SK-N-SH (cell line): ENCODE measurements around the gene BAIAP2.

Source experiments
- CTCF ChIP-seq: fragments of 200-600 bp; sonication (generic); IDR thresholded peaks from 2 replicates; pipeline ENCODE4 v1.6.1; 2017; ENCODE audit warnings: antibody characterized with exemption, mild to moderate bottlenecking, moderate library complexity
- EP300 ChIP-seq, 2 experiments: IDR thresholded peaks; 2 replicates each; pipeline versions ENCODE4 v1.4.0 to v1.6.1; 2012; ENCODE audit warnings: borderline replicate concordance in 1 of 2, low read depth in 1 of 2, low read length in 1 of 2
- EZH2phosphoT487 ChIP-seq: fragments of 200-600 bp; sonication (generic); IDR thresholded peaks from 2 replicates; pipeline ENCODE4 v1.6.1; 2017; ENCODE audit warnings: low read depth, mixed run types, mild to moderate bottlenecking, antibody characterized with exemption, moderate library complexity, borderline replicate concordance
- FOXM1 ChIP-seq: IDR thresholded peaks from 2 replicates; pipeline ENCODE4 v1.4.0; 2012; ENCODE audit warnings: low read depth, mild to moderate bottlenecking
- MAX ChIP-seq: IDR thresholded peaks from 2 replicates; pipeline ENCODE4 v1.4.0; 2012; ENCODE audit warnings: low read depth
- POLR2AphosphoS5 ChIP-seq: IDR thresholded peaks from 2 replicates; pipeline ENCODE4 v1.6.1; 2012; ENCODE audit warnings: low read depth, low read length
- REST ChIP-seq: IDR thresholded peaks from 2 replicates; pipeline ENCODE4 v1.6.1; 2012; ENCODE audit warnings: mild to moderate bottlenecking, low read depth, low read length, moderate library complexity
- SIN3A ChIP-seq: IDR thresholded peaks from 2 replicates; pipeline ENCODE4 v1.6.1; 2012; ENCODE audit warnings: low read depth, mild to moderate bottlenecking, low read length, moderate library complexity, borderline replicate concordance
- TAF1 ChIP-seq: IDR thresholded peaks from 2 replicates; pipeline ENCODE4 v1.6.1; 2012; ENCODE audit warnings: low read depth, mild to moderate bottlenecking, low read length, moderate library complexity, borderline replicate concordance
- TEAD4 ChIP-seq: IDR thresholded peaks from 2 replicates; pipeline ENCODE4 v1.4.0; 2012; ENCODE audit warnings: mild to moderate bottlenecking, borderline replicate concordance; ENCODE audit not compliant: insufficient read depth
- ZBTB33 ChIP-seq: IDR thresholded peaks from 2 replicates; pipeline ENCODE4 v1.4.0; 2012; ENCODE audit warnings: low read depth, borderline replicate concordance

- no peak for TF ChIP-seq REST
- no peak for TF ChIP-seq MAX
- TF ChIP-seq FOXM1: no peak
- TF ChIP-seq CTCF: no peak
- TF ChIP-seq TEAD4: no peak
- no peak for TF ChIP-seq POLR2AphosphoS5
- no peak for TF ChIP-seq TAF1
- no peak for TF ChIP-seq EP300 (IDR thresholded peaks at IDR 0.05; ENCODE audit: borderline replicate concordance in 1 of 2, low read depth in 1 of 2, low read length in 1 of 2)
- TF ChIP-seq ZBTB33: no peak
- TF ChIP-seq SIN3A: no peak
- no peak for TF ChIP-seq EZH2phosphoT487
These were observed 38.3 kb upstream of the BAIAP2 start for GRCh38 chr17:80996422-80997305.
